Stimulated activated CD4-positive, alpha-beta T cell treated with anti-CD3 and anti-CD28 coated beads, Interleukin-1b, Interleukin-23, amount 100 ng/mL, for 48 hours (primary cell): ENCODE results near the gene KDM2A.

Experiments used
- DNase-seq: peaks from one replicate; pipeline ENCODE4 v3.0.0-alpha.2; 2020

Gene KDM2A

GRCh38 chr11:67118801-67119584 lies at the start of gene KDM2A:
Gene KDM2A, plus strand, starts transcription at chr11:67119263. Its CDS starts 2,054 bp downstream, at chr11:67121317.
- DNase-seq, result peak; percentile 99

DNA sequence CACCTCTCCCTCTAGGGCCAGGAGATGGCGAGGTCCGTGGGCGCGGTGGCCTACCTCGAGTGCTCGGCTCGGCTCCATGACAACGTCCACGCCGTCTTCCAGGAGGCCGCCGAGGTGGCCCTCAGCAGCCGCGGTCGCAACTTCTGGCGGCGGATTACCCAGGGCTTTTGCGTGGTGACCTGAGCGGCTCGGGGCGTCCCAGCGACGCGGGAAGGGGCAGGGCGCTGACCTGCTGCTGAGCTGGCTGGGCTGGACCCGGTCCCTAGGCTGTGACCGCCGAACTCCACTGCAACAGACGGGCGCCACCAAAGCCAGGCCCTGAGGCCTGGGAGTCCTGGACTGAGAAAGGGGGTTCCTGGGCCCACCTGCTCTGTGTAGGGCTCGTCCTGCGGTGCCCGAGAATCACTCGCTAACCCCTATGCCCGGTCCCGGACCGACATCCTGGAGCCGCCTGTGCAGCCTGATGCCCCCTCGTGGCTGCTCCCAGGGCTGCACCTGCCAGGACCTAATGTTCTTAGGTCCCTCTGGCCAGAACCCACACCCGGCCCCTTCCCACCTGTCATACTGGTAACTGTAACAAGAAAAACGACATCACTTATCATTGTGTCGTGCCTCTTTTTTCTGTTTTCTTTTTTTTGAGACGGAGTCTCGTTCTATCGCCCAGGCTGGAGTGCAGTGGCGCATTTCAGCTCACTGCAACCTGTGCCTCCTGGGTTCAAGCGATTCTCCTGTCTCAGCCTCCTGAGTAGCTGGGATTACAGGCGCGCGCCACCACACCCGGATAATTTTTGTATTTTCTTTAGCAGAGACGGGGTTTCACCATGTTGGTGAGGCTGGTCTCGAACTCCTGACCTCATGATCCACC lies 47.4 kb upstream of the KDM2A start:
- DNase-seq, result peak; percentile 78

GRCh38 chr11:67072295-67072694 lies 46.8 kb upstream of the KDM2A start:
- DNase-seq, result no peak

- no peak for DNase-seq
These were observed 45.2 kb upstream of the KDM2A start for GRCh38 chr11:67073908-67074307.

DNA sequence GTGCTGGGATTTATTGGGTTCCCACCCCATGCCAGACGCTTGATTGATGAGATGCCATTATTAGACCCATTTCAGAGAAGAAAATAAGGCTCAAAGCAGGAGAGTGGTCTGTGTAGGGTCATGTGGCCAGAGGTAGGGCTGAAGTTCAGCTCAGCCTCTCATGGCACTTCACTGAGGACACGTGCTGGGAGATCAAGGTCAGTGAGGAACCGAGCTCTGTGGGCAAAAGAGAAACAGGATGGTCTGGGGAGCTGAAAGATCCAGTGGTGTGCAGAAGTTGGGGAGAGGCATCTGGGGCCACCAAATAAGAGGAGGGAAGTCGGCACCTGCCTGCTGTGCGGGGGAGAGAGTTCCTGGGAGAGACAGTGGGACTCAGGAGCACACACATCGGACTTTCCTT lies 42.9 kb upstream of the KDM2A start:
- no peak for DNase-seq

DNA sequence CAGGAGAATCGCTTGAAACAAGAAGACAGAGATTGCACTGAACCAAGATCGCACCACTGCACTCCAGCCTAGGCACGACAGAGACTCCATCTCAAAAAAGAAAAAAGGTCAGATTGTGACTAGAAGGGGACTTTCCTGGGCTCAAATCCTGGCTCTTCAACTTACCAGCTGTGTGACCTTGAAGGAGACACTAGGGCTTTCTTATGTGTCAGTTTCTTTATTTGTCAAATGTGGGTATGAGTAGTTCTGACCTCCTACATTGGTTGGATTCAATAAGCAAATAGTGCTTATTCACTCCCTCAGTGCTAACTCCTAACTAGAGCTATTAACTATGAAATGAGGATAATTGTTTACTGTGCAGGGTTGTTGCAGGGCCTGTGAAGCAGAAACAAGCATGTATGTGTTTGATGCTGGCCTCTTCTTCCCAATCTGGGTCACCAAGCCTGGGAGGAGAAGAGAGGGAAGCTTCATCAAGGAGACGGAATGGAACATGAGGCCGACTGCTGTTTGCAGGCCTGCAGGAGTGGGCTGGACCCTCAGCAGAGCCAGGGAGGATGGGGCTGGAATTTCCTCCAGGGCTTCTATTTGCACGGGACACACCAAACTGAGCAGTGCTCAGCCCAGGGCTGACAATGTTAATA lies 39.9 kb upstream of the KDM2A start:
- no peak for DNase-seq

GRCh38 chr11:67082071-67082791 lies 36.8 kb upstream of the KDM2A start:
- DNase-seq, result no peak

DNA sequence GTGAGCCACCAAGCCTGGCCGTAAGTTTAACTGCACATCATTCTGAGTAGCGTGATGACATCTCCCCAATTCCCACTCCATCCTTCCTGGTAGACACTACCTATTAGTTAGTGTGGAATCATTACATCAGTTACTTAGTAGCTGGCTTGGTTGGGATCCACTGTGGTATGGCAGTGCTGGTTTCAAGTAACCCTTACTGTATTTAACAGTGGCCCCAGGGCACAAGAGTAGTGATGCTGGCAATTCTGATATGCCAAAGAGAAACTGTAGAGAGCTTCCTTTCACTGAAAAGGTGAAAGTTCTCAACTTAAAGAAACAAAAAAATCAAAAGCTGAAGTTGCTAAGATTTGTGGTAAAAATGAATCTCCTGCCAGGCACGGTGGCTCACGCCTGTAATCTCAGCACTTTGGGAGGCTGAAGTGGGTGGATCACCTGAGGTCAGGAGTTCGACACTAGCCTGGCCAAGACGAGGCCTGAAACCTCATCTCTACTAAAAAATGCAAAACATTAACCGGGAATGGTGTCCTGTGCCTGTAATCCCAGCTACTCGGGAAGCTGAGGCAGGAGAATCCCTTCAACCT lies 35.2 kb upstream of the KDM2A start:
- no peak for DNase-seq

GRCh38 chr11:67085617-67086016 lies 33.4 kb upstream of the KDM2A start:
- no peak for DNase-seq

- DNase-seq, result no peak
These were observed 28.3 kb upstream of the KDM2A start for GRCh38 chr11:67090717-67091116.

DNA sequence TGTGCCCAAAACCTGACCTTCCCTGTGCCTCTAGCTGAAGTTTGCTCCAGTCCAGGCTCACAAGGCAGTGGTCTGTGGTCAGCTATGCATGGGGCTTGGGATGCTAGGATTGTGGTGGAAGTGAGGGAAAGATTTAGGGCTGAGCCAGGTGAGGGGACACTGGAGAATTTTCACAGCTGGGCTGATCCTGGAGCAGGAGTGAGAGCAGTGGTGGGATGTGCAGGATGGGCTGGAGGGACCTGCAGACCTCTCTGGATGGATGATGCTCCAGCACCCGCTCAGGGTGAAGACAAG lies 23.9 kb upstream of the KDM2A start:
- DNase-seq, result no peak

DNA sequence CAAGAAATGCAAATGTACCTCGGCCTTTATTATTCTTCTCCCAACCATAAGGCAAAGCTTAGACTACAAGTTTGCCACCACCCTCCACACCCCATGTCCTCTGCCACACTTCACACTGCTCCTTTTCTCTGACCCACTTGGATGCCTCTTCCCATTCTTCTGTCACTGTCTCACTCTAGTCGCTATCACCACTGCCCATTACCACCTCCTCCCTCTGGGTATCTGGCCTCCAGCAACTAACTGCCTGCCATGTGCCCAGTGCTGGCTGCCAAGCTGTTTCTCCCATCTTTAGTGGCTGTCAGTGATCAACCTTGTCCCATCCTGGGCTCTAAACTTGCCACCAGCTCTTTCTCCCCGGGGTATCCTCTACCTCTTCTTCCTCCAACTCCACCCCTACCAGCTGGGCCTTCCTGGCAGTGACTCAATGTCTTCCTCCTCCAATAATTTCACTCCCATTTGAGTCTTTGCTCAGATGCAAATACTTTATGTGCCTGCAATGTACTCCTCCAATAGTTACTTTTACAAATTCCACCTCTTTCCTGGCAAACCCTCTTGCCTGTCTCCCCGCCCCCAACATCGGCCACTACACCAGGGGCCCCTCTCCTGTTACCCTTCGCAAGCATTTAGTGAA lies 20.1 kb upstream of the KDM2A start:
- no peak for DNase-seq

GRCh38 chr11:67099831-67100324 lies 19.2 kb upstream of the KDM2A start:
- DNase-seq, result no peak

GRCh38 chr11:67102664-67103063 lies 16.4 kb upstream of the KDM2A start:
- no peak for DNase-seq

DNA sequence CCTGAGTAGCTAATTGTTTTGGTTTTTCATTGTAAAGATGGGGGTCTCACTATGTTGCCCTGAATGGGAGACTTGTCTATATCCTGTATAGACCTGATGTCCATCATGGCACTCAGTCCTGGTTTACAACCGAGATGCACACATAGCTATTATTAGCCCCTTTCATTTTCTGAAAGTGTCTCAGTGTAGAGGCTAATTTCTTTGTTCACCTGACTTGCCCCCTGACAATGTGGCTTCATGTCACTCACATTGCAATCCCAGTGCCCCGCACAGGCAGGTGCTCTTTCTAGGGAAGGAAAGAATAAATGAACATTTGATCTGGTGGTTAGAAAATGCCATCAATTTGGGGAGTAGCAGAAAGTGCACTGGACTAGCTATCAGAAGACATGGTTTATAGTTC lies 13.1 kb upstream of the KDM2A start:
- DNase-seq, result no peak

DNA sequence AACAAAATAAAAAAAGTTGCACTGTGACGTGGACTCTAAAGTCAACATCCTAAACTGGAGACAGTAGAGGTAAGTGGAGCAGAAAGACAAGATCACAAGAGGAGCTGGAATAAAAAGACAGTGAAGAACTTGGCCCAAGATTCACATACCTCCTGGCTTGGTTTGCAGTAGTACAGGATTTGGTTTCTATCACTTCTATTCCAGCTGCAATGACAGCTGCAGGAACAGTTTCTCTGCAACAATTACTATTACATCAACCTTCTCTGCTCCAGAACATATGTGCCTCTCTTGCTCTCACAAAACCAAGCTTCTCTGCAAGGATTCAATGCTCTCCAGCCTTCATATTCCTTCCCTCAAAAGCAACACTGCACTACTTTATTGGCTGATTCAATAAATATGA lies 7.8 kb upstream of the KDM2A start:
- no peak for DNase-seq

DNA sequence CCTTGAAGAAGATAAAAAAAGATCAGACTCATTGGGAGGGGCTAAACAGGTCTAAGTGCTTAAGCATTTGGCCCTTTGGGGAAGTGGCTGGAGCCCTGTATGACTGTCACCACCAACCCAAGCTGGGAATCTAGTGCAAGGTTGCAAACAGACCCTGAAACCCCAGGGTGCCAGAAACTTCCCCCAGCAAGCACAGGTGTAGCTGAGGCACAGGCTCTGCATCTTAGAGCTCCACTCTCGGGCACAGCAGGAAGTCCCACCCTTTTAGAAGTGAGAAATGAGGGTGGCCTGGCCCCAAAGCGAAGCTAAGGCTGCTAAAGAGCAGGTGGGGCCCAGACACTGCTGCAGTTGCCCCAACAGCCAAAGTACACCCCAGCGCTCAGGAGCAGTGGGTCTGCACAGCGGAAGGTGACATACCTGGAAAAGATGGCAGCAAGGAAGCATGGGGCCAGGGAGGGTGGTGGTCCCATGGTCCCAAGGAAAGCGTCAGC lies 5.8 kb upstream of the KDM2A start:
- no peak for DNase-seq

DNA sequence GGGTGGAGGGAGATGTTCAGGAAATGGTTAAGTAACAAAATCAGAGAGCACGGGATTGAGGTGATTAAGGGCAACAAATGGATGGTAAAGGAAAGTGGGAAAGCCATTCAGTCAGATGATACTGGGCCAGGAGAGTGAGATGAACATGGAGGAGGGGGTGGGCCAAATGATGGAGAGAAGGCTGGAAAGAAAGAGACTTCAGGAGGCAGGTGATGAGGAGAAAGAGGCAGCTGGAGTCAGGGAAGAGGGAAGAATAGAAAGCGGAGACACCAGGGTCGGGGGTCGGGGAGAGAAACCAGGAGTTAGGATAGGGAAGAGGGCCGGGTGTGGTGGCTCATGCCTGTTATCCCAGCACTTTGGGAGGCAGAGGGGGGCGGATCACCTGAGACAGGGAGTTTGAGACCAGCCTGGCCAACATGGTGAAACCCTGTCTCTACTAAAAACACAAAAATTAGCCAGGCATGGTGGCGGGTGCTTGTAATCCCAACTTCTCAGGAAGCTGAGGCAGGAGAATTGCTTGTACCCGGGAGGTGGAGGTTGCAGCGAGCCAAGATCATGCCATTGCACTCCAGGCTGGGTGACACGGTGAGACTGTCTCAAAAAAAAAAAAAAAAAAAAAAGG lies 4.7 kb upstream of the KDM2A start:
- no peak for DNase-seq

DNA sequence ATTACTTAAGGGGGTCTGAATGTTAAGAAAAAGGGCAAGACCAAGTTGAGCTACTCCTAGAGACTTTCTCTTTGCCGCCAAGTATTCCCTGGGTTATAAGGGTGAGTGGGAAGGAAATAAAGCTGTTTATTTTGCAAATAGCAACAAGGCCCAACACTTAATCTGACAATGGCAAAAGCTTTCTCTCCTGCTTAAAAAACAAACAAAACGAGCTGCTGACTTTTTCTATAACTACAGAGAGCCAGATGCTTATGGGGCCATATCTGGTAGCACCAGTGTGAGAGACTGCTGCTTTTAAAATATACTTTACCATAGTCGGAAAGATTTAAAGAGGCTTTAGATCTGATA lies 2.3 kb upstream of the KDM2A start:
- DNase-seq, result no peak

GRCh38 chr11:67117176-67117575 lies 1.9 kb upstream of the KDM2A start:
- DNase-seq, result no peak

GRCh38 chr11:67117672-67118180 lies 1.3 kb upstream of the KDM2A start:
- DNase-seq, result peak; percentile 52
